ENCODE results near the gene CNIH3.

DNA sequence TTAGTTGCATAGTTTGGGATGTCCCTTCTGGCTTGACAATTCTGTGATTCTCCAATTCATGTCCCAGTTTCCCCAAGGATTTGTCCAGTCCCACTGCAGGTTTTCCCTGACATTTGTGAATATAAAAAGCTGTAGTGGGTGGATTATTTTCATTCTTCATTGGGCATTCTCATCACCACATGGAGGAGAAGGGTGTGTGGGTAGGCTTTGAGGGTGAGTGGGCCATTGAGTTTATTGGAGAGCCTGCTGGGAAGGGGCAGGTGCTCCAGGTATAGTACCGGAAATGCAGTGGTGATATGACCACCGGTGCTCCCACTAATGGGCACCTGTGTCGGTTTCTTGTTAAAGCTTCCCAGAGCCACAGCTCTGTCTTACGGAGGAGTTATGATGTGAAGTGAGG, 74.5 kb downstream of the CNIH3 start:
- TF ChIP-seq, protein P1, sequence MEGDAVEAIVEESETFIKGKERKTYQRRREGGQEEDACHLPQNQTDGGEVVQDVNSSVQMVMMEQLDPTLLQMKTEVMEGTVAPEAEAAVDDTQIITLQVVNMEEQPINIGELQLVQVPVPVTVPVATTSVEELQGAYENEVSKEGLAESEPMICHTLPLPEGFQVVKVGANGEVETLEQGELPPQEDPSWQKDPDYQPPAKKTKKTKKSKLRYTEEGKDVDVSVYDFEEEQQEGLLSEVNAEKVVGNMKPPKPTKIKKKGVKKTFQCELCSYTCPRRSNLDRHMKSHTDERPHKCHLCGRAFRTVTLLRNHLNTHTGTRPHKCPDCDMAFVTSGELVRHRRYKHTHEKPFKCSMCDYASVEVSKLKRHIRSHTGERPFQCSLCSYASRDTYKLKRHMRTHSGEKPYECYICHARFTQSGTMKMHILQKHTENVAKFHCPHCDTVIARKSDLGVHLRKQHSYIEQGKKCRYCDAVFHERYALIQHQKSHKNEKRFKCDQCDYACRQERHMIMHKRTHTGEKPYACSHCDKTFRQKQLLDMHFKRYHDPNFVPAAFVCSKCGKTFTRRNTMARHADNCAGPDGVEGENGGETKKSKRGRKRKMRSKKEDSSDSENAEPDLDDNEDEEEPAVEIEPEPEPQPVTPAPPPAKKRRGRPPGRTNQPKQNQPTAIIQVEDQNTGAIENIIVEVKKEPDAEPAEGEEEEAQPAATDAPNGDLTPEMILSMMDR (IDR thresholded peaks at IDR 0.05): no peak
- no peak for TF ChIP-seq EZH2 (IDR thresholded peaks at IDR 0.05; ENCODE audit: borderline replicate concordance, insufficient read depth, low read depth, low read length, poor library complexity, severe bottlenecking)

All from B cell (primary cell).